NB4 (cell line): ENCODE data around the gene FMN1.

ENCODE experiments used
- POLR2A ChIP-seq: IDR thresholded peaks from 2 replicates; pipeline ENCODE4 v1.6.1; 2011; ENCODE audit warnings: mild to moderate bottlenecking; ENCODE audit not compliant: insufficient read length; ENCODE audit errors: extremely low read depth
- TF ChIP-seq, protein P1 (sequence below): IDR thresholded peaks from one replicate; pipeline ENCODE4 v1.5.1; 2012; ENCODE audit warnings: low read depth, low read length
- TF ChIP-seq, protein P2 (sequence below): IDR thresholded peaks from 2 replicates; pipeline ENCODE4 v1.6.1; 2011; ENCODE audit warnings: low read depth, low read length

DNA sequence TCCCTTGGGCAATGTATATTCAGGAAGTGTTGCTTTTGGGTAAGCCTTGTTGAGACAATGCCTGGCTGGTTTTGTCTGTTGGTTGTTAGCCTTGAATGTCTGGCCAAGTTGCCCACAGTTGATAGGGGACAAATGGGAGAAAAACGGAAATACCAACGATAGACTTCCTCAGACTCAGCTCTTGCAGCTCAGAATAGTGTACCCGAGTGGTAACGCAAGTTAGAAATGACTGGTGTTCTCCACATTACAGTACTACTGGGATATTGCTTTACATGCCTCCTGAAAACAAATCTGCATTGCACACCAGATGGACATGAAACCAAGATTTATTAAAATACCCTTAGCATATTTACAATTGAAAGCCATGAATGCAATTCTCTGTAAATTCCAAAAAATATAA, 429.3 kb downstream of the FMN1 start:
- TF ChIP-seq POLR2A: no peak
- TF ChIP-seq, protein P1, sequence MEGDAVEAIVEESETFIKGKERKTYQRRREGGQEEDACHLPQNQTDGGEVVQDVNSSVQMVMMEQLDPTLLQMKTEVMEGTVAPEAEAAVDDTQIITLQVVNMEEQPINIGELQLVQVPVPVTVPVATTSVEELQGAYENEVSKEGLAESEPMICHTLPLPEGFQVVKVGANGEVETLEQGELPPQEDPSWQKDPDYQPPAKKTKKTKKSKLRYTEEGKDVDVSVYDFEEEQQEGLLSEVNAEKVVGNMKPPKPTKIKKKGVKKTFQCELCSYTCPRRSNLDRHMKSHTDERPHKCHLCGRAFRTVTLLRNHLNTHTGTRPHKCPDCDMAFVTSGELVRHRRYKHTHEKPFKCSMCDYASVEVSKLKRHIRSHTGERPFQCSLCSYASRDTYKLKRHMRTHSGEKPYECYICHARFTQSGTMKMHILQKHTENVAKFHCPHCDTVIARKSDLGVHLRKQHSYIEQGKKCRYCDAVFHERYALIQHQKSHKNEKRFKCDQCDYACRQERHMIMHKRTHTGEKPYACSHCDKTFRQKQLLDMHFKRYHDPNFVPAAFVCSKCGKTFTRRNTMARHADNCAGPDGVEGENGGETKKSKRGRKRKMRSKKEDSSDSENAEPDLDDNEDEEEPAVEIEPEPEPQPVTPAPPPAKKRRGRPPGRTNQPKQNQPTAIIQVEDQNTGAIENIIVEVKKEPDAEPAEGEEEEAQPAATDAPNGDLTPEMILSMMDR: no peak
- TF ChIP-seq, protein P2, sequence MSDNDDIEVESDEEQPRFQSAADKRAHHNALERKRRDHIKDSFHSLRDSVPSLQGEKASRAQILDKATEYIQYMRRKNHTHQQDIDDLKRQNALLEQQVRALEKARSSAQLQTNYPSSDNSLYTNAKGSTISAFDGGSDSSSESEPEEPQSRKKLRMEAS: no peak
